Neural cell (in vitro differentiated cells): ENCODE measurements around the gene WWC1.

ENCODE experiments used
- CTCF ChIP-seq: fragments of 450-650 bp; IDR thresholded peaks from 2 replicates; pipeline ENCODE4 v1.5.1; 2014; ENCODE audit warnings: antibody characterized with exemption, mild to moderate bottlenecking, moderate library complexity; ENCODE audit not compliant: poor library complexity, severe bottlenecking
- POLR2AphosphoS5 ChIP-seq: IDR thresholded peaks from 2 replicates; pipeline ENCODE4 v1.6.1; 2012
- REST ChIP-seq: IDR thresholded peaks from 2 replicates; pipeline ENCODE4 v1.6.1; 2012; ENCODE audit warnings: borderline replicate concordance

- TF ChIP-seq CTCF = no peak
- TF ChIP-seq REST = no peak
- TF ChIP-seq POLR2AphosphoS5 = no peak
Observed at GRCh38 chr5:168468836-168469235, 177.4 kb downstream of the WWC1 start.
